ENCODE results near the gene SDF2. TPM values are rescaled to one million over a fixed set of nuclear protein-coding genes. Genes with fewer than 3 reads are reported as not detected.

The SDF2 gene
- total and polyA plus RNA-seq, 10 donors, result 28.7 to 54.5 (median 46.5) TPM

GRCh38 chr17:28706471-28707338, 45.0 kb upstream of the SDF2 start:
- H3K9me3 ChIP-seq, result no peaks in the 10 kb centered on the region
- DNase-seq, result no peak
- H3K36me3 ChIP-seq, result peaks cover 0 to 48% (median 32%) of the 10 kb centered on the region in 6 donors
- TF ChIP-seq POLR2AphosphoS5 (IDR thresholded peaks at IDR 0.05) (no peak), POLR2A (IDR thresholded peaks at IDR 0.05) (no peak), CTCF (IDR thresholded peaks at IDR 0.05 in 8 of 11, conservative IDR thresholded peaks at IDR 0.05 in 3 of 11) (no peak)
- intact Hi-C loops (cut with DNase I; ENCODE audit: low total_unique reads), result no loop called here
- H3K4me1 ChIP-seq, result peaks cover 0 to 21% (median 10%) of the 10 kb centered on the region in 6 donors
- WGBS, 5 donors, result 71 to 85% (median 73%) methylated on average over 5 to 6 of the region's 7 CpGs
- no peak overlapping the region for H3K27ac ChIP-seq
- no peak overlapping the region for H3K4me3 ChIP-seq
- no peaks in the 10 kb centered on the region for H3K27me3 ChIP-seq (replicated peaks in 1 of 7)

GRCh38 chr17:28705728-28706334, 44.1 kb upstream of the SDF2 start:
- DNase-seq, result no peak
- 82 to 93% (median 85%) methylated on average over 7 to 10 of the region's 10 CpGs for WGBS, 5 donors
- peaks cover 0 to 56% (median 41%) of the 10 kb centered on the region in 6 donors for H3K36me3 ChIP-seq
- intact Hi-C loops (cut with DNase I; ENCODE audit: low total_unique reads), result no loop called here
- H3K27me3 ChIP-seq (replicated peaks in 1 of 7), result no peaks in the 10 kb centered on the region
- H3K4me1 ChIP-seq, result peaks cover 0 to 15% (median 7%) of the 10 kb centered on the region in 6 donors
- no peaks in the 10 kb centered on the region for H3K9me3 ChIP-seq
- no peak overlapping the region for H3K27ac ChIP-seq
- no peak overlapping the region for H3K4me3 ChIP-seq
- TF ChIP-seq CTCF (IDR thresholded peaks at IDR 0.05 in 8 of 11, conservative IDR thresholded peaks at IDR 0.05 in 3 of 11) (no peak), POLR2A (IDR thresholded peaks at IDR 0.05) (no peak), POLR2AphosphoS5 (IDR thresholded peaks at IDR 0.05) (peak in 2 of 3 donors; percentile 15 to 50)

- TF ChIP-seq POLR2A (IDR thresholded peaks at IDR 0.05) (no peak), POLR2AphosphoS5 (IDR thresholded peaks at IDR 0.05) (peak in 2 of 3 donors; percentile 10 to 61)
- H3K4me3 ChIP-seq, result no peak overlapping the region
- H3K4me1 ChIP-seq, result peaks cover 0 to 8% (median 1%) of the 10 kb centered on the region in 6 donors
- H3K9me3 ChIP-seq, result no peaks in the 10 kb centered on the region
- WGBS, 5 donors, result 76 to 90% (median 82%) methylated on average over 5 of the region's 5 CpGs
- no peaks in the 10 kb centered on the region for H3K27me3 ChIP-seq (replicated peaks in 1 of 7)
- peaks cover 5 to 63% (median 47%) of the 10 kb centered on the region in 6 donors for H3K36me3 ChIP-seq
- intact Hi-C loops (cut with DNase I; ENCODE audit: low total_unique reads), result no loop called here
- H3K27ac ChIP-seq, result no peak overlapping the region
- no peak for DNase-seq
Observed at GRCh38 chr17:28705074-28705659, 43.5 kb upstream of the SDF2 start.

GRCh38 chr17:28704219-28704858, 42.6 kb upstream of the SDF2 start:
- intact Hi-C loops (cut with DNase I; ENCODE audit: low total_unique reads), result no loop called here
- TF ChIP-seq CTCF (IDR thresholded peaks at IDR 0.05 in 8 of 11, conservative IDR thresholded peaks at IDR 0.05 in 3 of 11) (no peak), POLR2AphosphoS5 (IDR thresholded peaks at IDR 0.05) (peak in 2 of 3 donors; percentile 10 to 41)
- 91 to 97% (median 94%) methylated on average over 3 to 14 of the region's 14 CpGs for WGBS, 5 donors
- Histone ChIP-seq H3K4me3 (no peak overlapping the region), H3K9me3 (no peaks in the 10 kb centered on the region), H3K36me3 (peaks cover 7 to 71% (median 56%) of the 10 kb centered on the region in 6 donors), H3K4me1 (no peaks in the 10 kb centered on the region), H3K27me3 (replicated peaks in 1 of 7) (no peaks in the 10 kb centered on the region), H3K27ac (no peak overlapping the region)
- no peak for DNase-seq
